WERI-Rb-1 (cell line): ENCODE measurements around the gene KDSR.

Source experiments
- DNase-seq: peaks from one replicate; pipeline ENCODE4 v3.0.0-alpha.2; 2020
- H3K27ac ChIP-seq: fragments of 250-450 bp; sonication (Bioruptor Pico); 2 replicates; pipeline ENCODE4 v1.5.1; 2020; ENCODE audit warnings: mild to moderate bottlenecking, moderate library complexity
- H3K27me3 ChIP-seq: fragments of 250-450 bp; sonication (Bioruptor Pico); 2 replicates; pipeline ENCODE4 v1.5.1; 2021; ENCODE audit warnings: mild to moderate bottlenecking, low read depth, moderate library complexity; ENCODE audit not compliant: insufficient read depth, severe bottlenecking
- H3K36me3 ChIP-seq: fragments of 250-450 bp; sonication (Bioruptor Pico); 2 replicates; pipeline ENCODE4 v1.5.1; 2020; ENCODE audit warnings: mild to moderate bottlenecking, moderate library complexity
- H3K4me3 ChIP-seq: 2 replicates; pipeline ENCODE4 v1.5.1; 2011; ENCODE audit warnings: low read depth, mild to moderate bottlenecking, control low read depth, low read length
- H3K9me3 ChIP-seq: fragments of 250-450 bp; sonication (Bioruptor Pico); 2 replicates; pipeline ENCODE4 v1.5.1; 2021; ENCODE audit warnings: mild to moderate bottlenecking, moderate library complexity; ENCODE audit not compliant: severe bottlenecking
- CTCF ChIP-seq: IDR thresholded peaks from 2 replicates; pipeline ENCODE4 v1.5.1; 2011; ENCODE audit warnings: low read depth, mild to moderate bottlenecking, control low read depth, inconsistent platforms, low read length

The KDSR gene

DNA sequence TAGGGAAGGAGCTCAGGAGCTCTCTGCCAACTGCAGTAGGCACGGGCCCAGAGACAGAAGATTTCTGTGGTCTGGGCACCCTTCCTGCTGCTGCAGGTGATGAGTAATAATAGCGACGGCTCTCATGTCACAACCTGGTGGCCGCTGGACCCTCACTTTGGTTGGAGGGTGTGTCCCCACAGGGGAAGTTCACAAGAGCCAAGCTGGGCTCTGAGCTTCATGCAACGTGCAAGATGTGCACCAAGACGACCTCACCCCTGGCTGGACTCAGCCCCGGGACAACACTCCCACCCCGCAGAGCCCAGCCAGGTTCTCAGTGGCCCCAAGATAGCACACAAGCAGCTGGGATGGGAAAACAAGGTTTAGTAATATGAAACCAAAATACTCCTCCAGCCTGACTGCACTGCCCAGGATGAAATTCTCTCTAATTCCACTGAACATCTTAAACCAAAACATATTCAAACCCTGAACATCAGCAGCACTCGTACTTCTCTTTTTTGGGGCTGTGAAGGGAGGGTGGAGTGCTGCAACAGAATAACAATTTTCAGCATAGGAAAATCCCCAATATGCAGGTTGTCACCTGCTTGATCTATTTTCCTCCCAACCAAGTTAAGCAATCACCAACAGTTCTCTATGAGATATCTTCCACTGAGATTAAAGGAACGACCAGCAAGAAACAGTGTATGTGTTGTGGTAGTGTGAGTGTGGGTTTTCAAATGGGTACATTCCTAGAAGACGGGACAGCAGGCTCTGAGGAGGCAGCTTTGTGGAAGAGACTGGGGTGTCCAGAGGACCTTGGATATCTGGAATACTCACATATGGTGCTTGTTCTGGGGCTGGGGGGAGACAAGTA is 73.9 kb downstream of the KDSR start:
- Histone ChIP-seq H3K27me3 (no peaks in the 10 kb centered on the region), H3K4me3 (no peak overlapping the region), H3K36me3 (peaks cover 5% of the 10 kb centered on the region; the same call in 1 of the 2 replicates), H3K9me3 (no peaks in the 10 kb centered on the region), H3K27ac (no peak overlapping the region)
- DNase-seq: no peak
- no peak for TF ChIP-seq CTCF

- Histone ChIP-seq H3K4me3 (no peak overlapping the region), H3K27ac (no peak overlapping the region), H3K27me3 (no peaks in the 10 kb centered on the region), H3K9me3 (no peaks in the 10 kb centered on the region), H3K36me3 (peaks cover 5% of the 10 kb centered on the region; the same call in 1 of the 2 replicates)
- TF ChIP-seq CTCF: no peak
- no peak for DNase-seq
These were observed 75.7 kb downstream of the KDSR start for GRCh38 chr18:63291278-63291677.

DNA sequence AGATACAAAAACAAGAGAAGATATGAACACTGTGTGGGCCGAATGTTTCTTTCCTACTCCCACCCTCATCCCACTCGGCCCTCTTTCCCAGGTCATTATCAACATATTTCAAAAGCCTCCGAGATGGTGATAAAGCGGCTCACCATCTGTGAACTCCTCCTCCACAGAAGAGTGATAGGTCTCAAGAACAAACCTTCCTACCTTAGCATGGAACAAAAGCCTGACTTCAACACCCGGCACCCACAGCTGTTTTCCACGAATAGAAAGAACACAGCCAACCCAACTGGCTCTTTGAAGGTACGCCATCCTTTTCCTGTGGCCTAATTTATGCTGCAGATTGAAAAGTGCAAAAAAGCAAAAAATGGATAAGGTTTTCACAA is 76.2 kb downstream of the KDSR start:
- no peaks in the 10 kb centered on the region for H3K27me3 ChIP-seq
- no peak for DNase-seq
- peaks cover 5% of the 10 kb centered on the region; the same call in 1 of the 2 replicates for H3K36me3 ChIP-seq
- H3K27ac ChIP-seq: no peak overlapping the region
- TF ChIP-seq CTCF: no peak
- H3K4me3 ChIP-seq: no peak overlapping the region
- no peaks in the 10 kb centered on the region for H3K9me3 ChIP-seq

GRCh38 chr18:63290166-63290820 is 76.7 kb downstream of the KDSR start:
- H3K27me3 ChIP-seq: no peaks in the 10 kb centered on the region
- H3K36me3 ChIP-seq: peaks cover 5% of the 10 kb centered on the region; the same call in 1 of the 2 replicates
- no peak overlapping the region for H3K27ac ChIP-seq
- no peak for DNase-seq
- no peak overlapping the region for H3K4me3 ChIP-seq
- no peaks in the 10 kb centered on the region for H3K9me3 ChIP-seq
- TF ChIP-seq CTCF: no peak

DNA sequence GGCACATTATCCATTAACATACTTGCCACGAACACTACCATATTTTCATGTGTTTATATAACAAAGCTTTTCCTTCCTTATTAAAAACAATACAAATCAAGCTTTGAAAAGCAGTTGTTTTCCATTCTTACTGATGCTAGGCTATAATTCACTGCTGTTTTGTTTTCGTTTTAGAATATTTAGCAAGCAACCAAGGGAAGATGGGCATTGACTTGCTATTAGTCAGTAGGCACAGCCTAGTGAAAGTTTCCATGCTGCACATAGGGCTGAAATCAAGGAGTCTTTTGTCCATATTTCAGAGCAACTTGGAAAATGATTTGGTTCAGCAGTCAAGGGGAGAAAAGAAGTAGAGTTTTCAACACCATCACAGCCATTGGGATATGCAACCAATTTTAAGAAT is 78.7 kb downstream of the KDSR start:
- H3K4me3 ChIP-seq: no peak overlapping the region

More for the DNA sequence above, 78.7 kb downstream of the KDSR start:
- no peak for DNase-seq
- Histone ChIP-seq H3K27ac (no peak overlapping the region), H3K9me3 (no peaks in the 10 kb centered on the region), H3K36me3 (peaks cover 2% of the 10 kb centered on the region; the same call in 1 of the 2 replicates), H3K27me3 (no peaks in the 10 kb centered on the region)
- no peak for TF ChIP-seq CTCF
